ENCODE data around the gene THBS3. TPM values are rescaled to one million over a fixed set of nuclear protein-coding genes. Genes with fewer than 3 reads are reported as not detected.
"Not testable (repeated sequence)": the region's sequence is repeated elsewhere in the genome, so short reads cannot be mapped to it uniquely, and the experiment has no call there.

The THBS3 gene
- total RNA-seq, 2 experiments from 2014 or later: 15.4 to 15.7 TPM

DNA sequence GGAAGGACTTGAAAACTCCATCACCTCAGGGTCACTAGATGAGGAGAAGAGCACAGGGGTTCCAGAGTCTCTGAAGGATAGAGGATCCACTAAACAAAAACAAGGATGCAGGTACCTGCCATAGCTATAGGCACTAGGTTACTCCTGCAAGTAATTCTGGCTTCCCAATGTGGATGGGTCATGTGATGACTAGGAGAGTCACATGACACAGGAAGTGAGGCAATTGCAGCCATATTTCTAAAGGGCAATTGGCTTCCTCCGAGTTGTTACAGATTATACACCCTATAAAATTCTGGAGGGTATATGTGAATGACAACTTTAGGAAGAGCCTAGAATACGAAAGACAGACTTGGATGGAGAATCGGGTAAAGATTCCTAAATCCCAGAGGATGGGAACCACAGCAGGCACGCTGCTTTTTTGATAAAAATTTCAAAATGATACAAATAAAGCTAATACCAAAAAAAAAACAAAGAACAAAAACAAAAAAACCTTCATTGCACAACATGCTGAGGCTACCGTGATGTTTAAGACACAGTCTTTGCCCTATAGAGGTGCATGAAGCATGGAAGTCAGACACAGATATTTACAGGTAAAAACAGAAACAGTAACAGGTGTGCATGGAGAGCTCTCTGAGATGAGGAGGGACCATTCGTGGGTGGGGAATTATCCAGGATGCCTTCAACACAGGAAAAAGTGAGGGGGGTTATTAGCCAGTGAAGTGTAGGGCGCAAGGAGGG lies 11.3 kb upstream of the THBS3 start:
- CTCF ChIA-PET: interaction anchor here (0.7 to 2.3 kb wide), 5 partner anchors 10 to 46 kb away, joined by 3 to 7 read pairs (median 4); partner anchors contain the start of genes KRTCAP2 and THBS3
- Mint-ChIP-seq H3K27ac (no peak overlapping the region), H3K4me3 (no peak overlapping the region), H3K36me3 (ENCODE audit: low read depth) (peaks cover 4% of the 10 kb centered on the region), H3K27me3 (ENCODE audit: low read depth) (no peaks in the 10 kb centered on the region), H3K9me3 (no peaks in the 10 kb centered on the region), H3K4me1 (ENCODE audit: low read depth) (peaks cover 10% of the 10 kb centered on the region)
- intact Hi-C loops (cut with micrococcal nuclease): no loop called here
- DNase-seq: peak; percentile 41

DNA sequence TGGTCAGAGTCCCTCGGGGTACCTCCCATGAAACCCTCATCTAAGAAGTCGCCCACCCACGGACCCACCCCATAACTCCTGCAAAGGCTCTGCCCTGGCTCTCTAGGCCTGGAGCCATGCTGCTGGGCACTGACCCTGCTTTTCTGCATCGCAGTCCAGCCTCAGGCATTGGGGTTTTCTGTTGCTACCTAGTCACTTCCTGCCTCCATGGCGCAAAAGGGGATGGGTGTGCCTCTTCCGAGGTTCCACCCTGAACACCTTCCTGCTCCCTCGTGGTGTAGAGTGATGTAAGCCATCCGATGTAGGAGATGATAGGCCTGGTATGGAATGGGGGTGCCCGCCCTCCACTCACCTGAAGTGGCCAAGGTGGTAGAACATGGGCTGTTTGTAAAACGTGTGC lies 7.0 kb upstream of the THBS3 start:
- H3K27me3 Mint-ChIP-seq (ENCODE audit: low read depth); H3K27ac Mint-ChIP-seq; H3K4me3 Mint-ChIP-seq; H3K36me3 Mint-ChIP-seq (ENCODE audit: low read depth); CTCF ChIA-PET; intact Hi-C loops (cut with micrococcal nuclease); H3K9me3 Mint-ChIP-seq; DNase-seq: not testable (repeated sequence)
- H3K4me1 Mint-ChIP-seq (ENCODE audit: low read depth): peaks cover 17% of the 10 kb centered on the region

DNA sequence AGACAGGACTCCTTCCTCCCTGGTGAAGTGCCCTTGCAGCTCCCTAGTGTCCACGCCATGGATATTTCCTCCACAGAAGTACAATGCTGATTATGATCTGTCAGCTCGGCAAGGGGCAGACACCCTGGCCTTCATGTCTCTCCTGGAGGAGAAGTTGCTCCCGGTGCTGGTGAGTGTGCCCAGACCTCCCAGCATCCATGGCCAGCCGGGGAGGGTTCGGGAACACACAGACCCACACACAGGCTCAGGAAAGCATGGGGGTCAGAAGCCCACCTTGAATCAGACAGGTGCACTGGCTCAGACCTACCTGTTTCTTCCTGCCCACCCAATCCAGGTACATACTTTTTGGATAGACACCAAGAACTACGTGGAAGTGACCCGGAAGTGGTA lies 4.3 kb upstream of the THBS3 start:
- peaks cover 27% of the 10 kb centered on the region for H3K4me1 Mint-ChIP-seq (ENCODE audit: low read depth)
- H3K36me3 Mint-ChIP-seq (ENCODE audit: low read depth); H3K4me3 Mint-ChIP-seq; intact Hi-C loops (cut with micrococcal nuclease); H3K9me3 Mint-ChIP-seq; DNase-seq; H3K27ac Mint-ChIP-seq; CTCF ChIA-PET; H3K27me3 Mint-ChIP-seq (ENCODE audit: low read depth): not testable (repeated sequence)

DNA sequence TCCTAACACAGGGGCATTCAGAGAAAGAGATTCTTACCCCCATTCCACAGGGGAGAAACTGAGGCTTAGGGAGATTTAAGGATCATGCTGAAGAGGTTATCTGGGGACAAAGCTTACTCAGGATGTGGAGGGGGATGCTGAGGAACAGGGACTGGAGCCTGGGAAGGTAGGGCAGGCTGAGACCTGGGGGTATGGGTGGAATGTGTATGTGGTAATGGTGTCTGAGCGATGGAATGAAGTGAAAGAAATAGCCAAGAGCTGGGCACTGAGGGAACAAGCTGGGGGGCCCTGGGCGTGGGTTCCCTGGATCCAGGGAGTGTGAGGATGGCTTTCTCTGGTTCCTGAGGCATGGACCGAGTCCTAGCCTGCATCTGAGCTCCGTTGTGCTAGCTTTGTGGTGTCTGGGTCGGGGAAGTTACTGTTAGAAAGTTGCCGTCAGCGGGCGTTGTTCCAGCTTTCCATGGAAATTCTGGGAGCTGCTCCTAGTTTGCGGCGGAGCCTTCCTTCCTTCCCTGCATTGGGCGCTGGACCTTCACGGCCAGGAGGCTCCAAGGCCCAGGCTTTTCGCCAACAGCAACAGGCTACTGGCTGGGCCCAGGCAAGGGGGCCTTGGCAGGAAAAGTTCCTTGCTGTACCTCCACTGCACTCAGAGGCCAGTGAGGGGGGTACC lies 3.8 kb upstream of the THBS3 start:
- H3K4me3 Mint-ChIP-seq; H3K9me3 Mint-ChIP-seq; DNase-seq; H3K36me3 Mint-ChIP-seq (ENCODE audit: low read depth); H3K27me3 Mint-ChIP-seq (ENCODE audit: low read depth); CTCF ChIA-PET; H3K27ac Mint-ChIP-seq; intact Hi-C loops (cut with micrococcal nuclease): not testable (repeated sequence)
- H3K4me1 Mint-ChIP-seq (ENCODE audit: low read depth): peaks cover 31% of the 10 kb centered on the region

DNA sequence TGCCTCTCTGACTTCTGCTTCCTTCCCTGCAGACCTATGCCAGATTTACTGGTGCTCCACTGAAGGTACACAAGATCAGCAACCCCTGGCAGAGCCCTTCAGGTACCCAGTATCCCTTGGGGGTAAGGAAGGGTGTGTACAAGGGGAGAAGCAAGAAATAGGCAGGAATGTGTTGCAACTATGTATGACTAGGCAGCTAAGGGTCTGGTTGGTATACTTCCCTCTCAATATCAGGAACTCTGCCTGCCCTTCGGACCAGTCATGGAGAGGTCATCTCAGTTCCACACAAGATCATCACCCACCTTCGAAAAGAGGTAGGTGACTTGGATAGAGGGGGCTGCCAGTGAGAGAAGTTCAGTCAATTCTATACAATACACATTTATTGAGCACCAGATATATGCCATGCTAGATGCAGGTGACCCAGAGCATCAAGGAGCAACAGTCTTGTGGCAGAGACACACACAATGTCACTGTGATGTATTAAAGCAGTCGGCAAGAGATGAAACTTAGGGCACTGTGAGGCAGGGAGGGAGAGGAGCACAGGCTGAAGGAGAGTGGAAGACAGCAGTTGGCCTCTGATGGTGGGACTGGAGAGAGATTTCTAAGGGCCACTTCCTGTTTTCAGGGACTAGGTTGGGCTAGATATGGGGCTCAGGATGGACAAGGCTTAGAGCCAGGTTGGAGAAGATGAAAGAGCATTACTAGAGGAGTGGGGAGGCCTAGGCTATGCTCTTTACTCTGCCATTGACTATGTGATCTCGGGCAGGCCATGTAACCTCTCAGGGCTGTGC lies 2.8 kb upstream of the THBS3 start:
- Mint-ChIP-seq H3K27me3 (ENCODE audit: low read depth) (no peaks in the 10 kb centered on the region), H3K9me3 (no peaks in the 10 kb centered on the region), H3K27ac (no peak overlapping the region), H3K36me3 (ENCODE audit: low read depth) (peaks cover 4% of the 10 kb centered on the region), H3K4me1 (ENCODE audit: low read depth) (peaks cover 31% of the 10 kb centered on the region), H3K4me3 (peak overlapping the region; percentile 39)
- DNase-seq: no peak
- intact Hi-C loops (cut with micrococcal nuclease): no loop called here
- CTCF ChIA-PET: no interaction called here

DNA sequence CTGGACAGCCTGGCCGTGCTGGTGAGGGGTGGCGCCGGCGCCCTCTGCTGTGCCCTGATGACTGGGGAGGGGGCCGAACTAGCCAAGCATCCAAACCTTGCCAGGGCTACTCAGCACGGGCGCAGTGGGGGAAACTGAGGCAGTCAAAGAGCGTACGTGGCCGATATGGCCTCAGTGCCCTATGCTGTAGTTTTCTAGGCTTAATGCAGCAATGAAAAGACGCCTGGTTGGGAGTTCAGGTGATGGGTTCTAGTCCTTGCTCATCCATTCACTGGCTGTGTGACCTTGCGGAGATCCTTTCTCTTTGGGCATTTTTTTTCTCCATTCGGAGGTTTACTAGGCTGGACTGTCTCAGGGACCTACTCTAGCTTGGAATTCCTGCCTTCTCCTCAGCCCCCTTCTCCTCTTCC lies 1.6 kb upstream of the THBS3 start:
- Mint-ChIP-seq H3K27ac (peak overlapping the region; percentile 64), H3K27me3 (ENCODE audit: low read depth) (no peaks in the 10 kb centered on the region)

DNA sequence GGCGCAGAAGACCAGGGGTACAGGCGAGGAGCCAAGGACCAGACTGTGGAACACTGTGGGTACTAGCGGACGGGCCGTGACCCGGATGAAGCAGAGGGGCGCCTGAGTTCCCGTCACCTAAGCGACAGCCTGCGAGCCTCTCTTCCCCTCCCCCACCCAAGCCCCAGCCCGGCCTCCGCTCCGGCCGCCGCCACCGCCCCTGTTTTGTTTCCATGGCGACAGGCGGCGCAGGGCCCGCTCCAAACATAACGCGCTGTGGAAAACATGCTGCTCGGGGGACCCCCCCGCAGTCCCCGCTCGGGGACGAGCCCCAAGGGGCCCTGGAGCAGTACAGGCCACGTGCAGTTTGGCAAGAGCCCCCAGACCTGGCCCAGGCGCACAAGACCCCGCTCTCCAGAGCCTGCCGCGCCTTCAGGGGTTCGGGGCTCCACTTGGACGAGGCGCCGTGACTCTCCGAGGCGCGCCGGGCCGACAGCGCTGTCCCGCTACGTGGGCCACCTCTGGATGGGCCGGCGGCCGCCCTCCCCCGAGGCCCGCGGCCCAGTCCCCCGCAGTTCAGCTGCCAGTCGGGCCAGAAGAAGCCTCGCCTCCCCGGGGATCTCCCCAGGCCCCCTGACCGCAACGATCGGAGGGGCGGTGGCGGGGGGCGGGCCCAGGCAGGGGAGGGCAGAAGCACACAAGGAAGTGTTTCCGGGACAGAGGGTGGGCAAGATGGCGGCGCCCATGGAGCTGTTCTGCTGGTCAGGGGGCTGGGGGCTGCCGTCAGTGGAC lies 1.0 kb upstream of the THBS3 start, which contains the start of gene MTX1:
Gene MTX1 (plus strand): TSS at position 155 of the 771 bp plus-strand sequence. CDS start 110 bp downstream, at position 265.
- Mint-ChIP-seq H3K4me3 (peak within 1 kb of the TSS; percentile 88), H3K27ac (peak within 1 kb of the TSS; percentile 71), H3K36me3 (ENCODE audit: low read depth) (peaks cover 1% of the 10 kb centered on the region), H3K4me1 (ENCODE audit: low read depth) (peaks cover 29% of the 10 kb centered on the region), H3K9me3 (no peaks in the 10 kb centered on the region), H3K27me3 (ENCODE audit: low read depth) (no peaks in the 10 kb centered on the region)
- CTCF ChIA-PET: interaction anchor here (1.1 to 5.7 kb wide), 7 partner anchors 10 to 53 kb away, joined by 3 to 57 read pairs (median 11); partner anchors contain the start of genes KRTCAP2 and SCAMP3
- peak; percentile 89 for DNase-seq
- intact Hi-C loops (cut with micrococcal nuclease): loop anchor here (2.0 to 5.0 kb wide), 2 partner anchors 64 to 100 kb away; partner anchors contain the start of genes CLK2 and FDPS

More for the DNA sequence above, 1.6 kb upstream of the THBS3 start:
- H3K4me3 Mint-ChIP-seq: peak overlapping the region; percentile 88
- intact Hi-C loops (cut with micrococcal nuclease): loop anchor here (2.0 to 5.0 kb wide), 2 partner anchors 63 to 99 kb away; partner anchors contain the start of genes CLK2 and FDPS
- peaks cover 1% of the 10 kb centered on the region for H3K36me3 Mint-ChIP-seq (ENCODE audit: low read depth)
- no peaks in the 10 kb centered on the region for H3K9me3 Mint-ChIP-seq
- H3K4me1 Mint-ChIP-seq (ENCODE audit: low read depth): peaks cover 29% of the 10 kb centered on the region
- no peak for DNase-seq
- CTCF ChIA-PET: interaction anchor here (1.1 to 4.6 kb wide), 3 partner anchors 9 to 18 kb away, joined by 3 to 35 read pairs (median 3); no protein-coding TSS in a partner anchor

DNA sequence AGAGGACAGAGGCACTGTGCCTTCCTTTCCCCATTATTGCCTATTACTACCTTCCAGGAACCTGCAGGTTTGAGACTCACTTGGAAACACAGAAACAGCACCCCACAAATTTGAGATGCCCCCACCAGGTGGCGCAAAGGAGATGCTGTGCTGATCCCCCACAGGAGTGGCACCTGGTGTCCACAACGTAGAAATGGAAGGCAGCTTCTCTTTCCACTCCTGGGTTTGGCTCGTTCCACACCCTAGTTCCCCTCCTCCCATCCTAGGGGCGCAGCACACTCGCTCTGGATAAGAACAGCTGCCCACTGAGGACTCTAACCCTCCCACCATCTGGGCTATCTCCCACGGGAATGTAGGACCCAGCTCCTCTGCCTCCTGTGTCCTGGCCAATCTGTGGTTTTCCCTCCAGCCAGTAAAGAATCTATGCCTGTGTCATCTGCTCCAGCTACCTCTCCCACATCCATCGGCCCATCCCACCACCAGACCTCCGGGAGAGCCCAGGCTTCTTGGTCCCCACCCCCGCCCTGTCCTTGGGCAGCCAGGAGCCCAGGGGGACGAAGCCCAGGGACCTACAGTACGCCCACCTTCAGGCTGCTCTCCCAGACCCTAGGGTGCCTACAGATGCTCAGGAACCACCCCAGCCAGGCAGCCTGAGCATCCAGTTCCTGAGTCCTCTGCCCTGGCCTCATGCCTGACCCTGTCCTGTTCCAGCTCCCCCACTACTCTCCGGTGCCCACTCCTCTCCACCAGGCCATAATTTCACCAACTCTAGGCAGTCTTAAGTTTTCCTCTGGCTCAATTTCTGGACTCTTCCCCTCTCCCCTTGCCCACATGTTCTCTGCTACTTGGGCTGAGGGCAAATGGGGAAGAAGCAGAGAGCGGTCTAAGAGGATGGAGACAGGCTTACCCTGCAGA lies 549 bp downstream of the THBS3 start:
- Mint-ChIP-seq H3K9me3 (no peaks in the 10 kb centered on the region), H3K4me1 (ENCODE audit: low read depth) (peaks cover 29% of the 10 kb centered on the region), H3K27ac (no peak overlapping the region), H3K4me3 (peak overlapping the region; percentile 42), H3K27me3 (ENCODE audit: low read depth) (no peaks in the 10 kb centered on the region), H3K36me3 (ENCODE audit: low read depth) (peaks cover 1% of the 10 kb centered on the region)
- intact Hi-C loops (cut with micrococcal nuclease): loop anchor here (1.0 to 5.0 kb wide), 8 partner anchors 13 to 384 kb away; partner anchors contain the start of gene CLK2
- CTCF ChIA-PET: interaction anchor here (0.8 to 5.7 kb wide), 21 partner anchors 10 to 385 kb away, joined by 3 to 57 read pairs (median 6); partner anchors contain the start of genes CLK2, FDPS, KRTCAP2 and SCAMP3
- peak; percentile 95 for DNase-seq

DNA sequence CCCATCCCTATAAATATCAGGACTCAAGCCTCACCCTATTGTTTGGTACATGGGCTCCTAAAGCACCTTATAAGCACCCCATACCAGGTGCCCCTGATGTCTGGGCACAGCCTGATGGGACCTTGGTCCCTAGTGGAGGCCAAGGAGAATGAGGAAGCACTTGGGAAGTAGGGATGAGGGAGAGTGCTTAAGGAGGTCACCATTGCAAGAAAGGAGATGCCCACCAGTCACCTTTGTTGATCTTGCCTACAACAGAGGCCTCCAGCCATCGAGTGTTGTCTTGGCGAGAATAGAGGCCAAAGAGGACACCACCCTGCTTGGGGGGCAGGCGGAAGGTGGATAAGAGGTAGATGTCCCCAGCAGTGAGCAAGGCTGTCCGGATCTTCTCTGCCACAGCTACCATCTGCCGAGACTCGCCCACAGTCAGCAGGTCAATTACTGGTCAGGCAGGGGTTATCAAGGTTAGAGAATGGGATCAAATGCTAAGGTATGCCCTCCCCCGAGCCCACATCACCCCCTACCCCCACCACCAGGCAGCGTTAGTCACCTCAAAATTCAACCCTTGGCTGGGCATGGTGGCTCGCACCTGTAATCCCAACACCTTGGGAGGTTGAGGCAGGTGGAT lies 1.6 kb downstream of the THBS3 start:
- no peaks in the 10 kb centered on the region for H3K9me3 Mint-ChIP-seq
- CTCF ChIA-PET: interaction anchor here (0.6 to 5.7 kb wide), 7 partner anchors 9 to 1029 kb away, joined by 3 to 57 read pairs (median 7); no protein-coding TSS in a partner anchor
- no peaks in the 10 kb centered on the region for H3K36me3 Mint-ChIP-seq (ENCODE audit: low read depth)
- no peaks in the 10 kb centered on the region for H3K27me3 Mint-ChIP-seq (ENCODE audit: low read depth)
- H3K27ac Mint-ChIP-seq: no peak overlapping the region
- H3K4me3 Mint-ChIP-seq: no peak overlapping the region
- DNase-seq: no peak
- intact Hi-C loops (cut with micrococcal nuclease): loop anchor here (1.0 to 5.0 kb wide), 3 partner anchors 35 to 385 kb away; partner anchors contain the start of gene CLK2
- H3K4me1 Mint-ChIP-seq (ENCODE audit: low read depth): peaks cover 29% of the 10 kb centered on the region

DNA sequence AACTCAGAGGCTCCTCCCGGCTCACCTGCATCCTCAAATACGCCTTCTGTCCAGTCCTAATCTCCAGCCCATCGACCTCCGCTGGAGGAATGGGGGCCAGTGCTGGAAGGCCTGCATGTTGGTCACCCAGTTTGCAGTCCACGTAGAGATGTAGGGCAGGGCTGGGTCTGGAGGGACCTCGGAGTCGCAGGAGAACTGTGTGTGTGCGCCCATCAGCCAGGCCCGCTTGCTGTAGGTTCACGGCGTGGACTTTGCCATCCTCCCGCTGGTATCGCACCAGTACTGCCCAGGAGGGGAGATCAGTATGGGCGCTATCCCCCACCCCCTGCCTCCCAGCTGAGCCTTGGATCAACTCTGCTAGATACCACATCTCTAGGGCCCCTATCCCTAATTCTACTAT lies 2.7 kb downstream of the THBS3 start:
- CTCF ChIA-PET: interaction anchor here (0.6 to 5.7 kb wide), 4 partner anchors 12 to 1028 kb away, joined by 3 to 57 read pairs (median 19); no protein-coding TSS in a partner anchor
- peaks cover 22% of the 10 kb centered on the region for H3K4me1 Mint-ChIP-seq (ENCODE audit: low read depth)
- no peak overlapping the region for H3K27ac Mint-ChIP-seq
- no peak overlapping the region for H3K4me3 Mint-ChIP-seq
- H3K9me3 Mint-ChIP-seq: no peaks in the 10 kb centered on the region
- no peaks in the 10 kb centered on the region for H3K27me3 Mint-ChIP-seq (ENCODE audit: low read depth)
- DNase-seq: no peak
- H3K36me3 Mint-ChIP-seq (ENCODE audit: low read depth): peaks cover 2% of the 10 kb centered on the region
- intact Hi-C loops (cut with micrococcal nuclease): loop anchor here (5.0 kb wide), 1 partner anchor 67 kb away; the partner anchor contains the start of gene CLK2

All from activated naive CD4-positive, alpha-beta T cell treated with anti-CD3 and anti-CD28 coated beads for 36 hours (primary cell).